Panc1 (cell line): Measurements from ENCODE around the gene CORO1C. TPM values are rescaled to one million over a fixed set of nuclear protein-coding genes. Genes with fewer than 3 reads are reported as not detected.
"Not testable (repeated sequence)": the region's sequence is repeated elsewhere in the genome, so short reads cannot be mapped to it uniquely, and the experiment has no call there.

Experiments used
- ATAC-seq: fragments of 200-7000 bp; cut with Tn5 transposase; 2 replicates; pipeline ENCODE4 v1.9.1; 2020; ENCODE audit warnings: mild to moderate bottlenecking, moderate library complexity
- BruUV-seq: library from RNA; stranded (reverse); fragments of 400-500 nt; replicated peaks from 2 replicates; lab custom pipeline; 2021; lab: Mats Ljungman, UMichigan
- CTCF ChIA-PET: fragments of 300-600 bp; sonication (Branson Sonifier 250); formaldehyde crosslinking; loops from one replicate; lab custom pipeline; 2022; ENCODE audit warnings: antibody characterized with exemption; lab: Charles Lee
- POLR2A ChIA-PET: fragments of 300-600 bp; sonication (Branson Sonifier 250); formaldehyde crosslinking; loops from one replicate; lab custom pipeline; 2022; ENCODE audit warnings: antibody characterized with exemption; lab: Charles Lee
- DNase-seq: peaks from one replicate; pipeline ENCODE4 v3.0.0-alpha.2; 2010; ENCODE audit warnings: low read depth, low spot score
- H3K27ac ChIP-seq: 2 replicates; pipeline ENCODE4 v1.5.1; 2011; ENCODE audit warnings: mild to moderate bottlenecking, low read length, inconsistent platforms
- H3K27me3 ChIP-seq: fragments of 200-500 bp; sonication (Bioruptor generic); 2 replicates; pipeline ENCODE4 v1.6.0; 2014; ENCODE audit warnings: low read length, inconsistent platforms; ENCODE audit not compliant: control insufficient read depth, insufficient read depth
- H3K36me3 ChIP-seq: fragments of 200-500 bp; sonication (Bioruptor generic); 2 replicates; pipeline ENCODE4 v1.5.1; 2014; ENCODE audit warnings: inconsistent platforms, mild to moderate bottlenecking, low read length, moderate library complexity; ENCODE audit not compliant: control insufficient read depth, insufficient read depth
- H3K4me1 ChIP-seq: 2 replicates; pipeline ENCODE4 v1.5.1; 2011; ENCODE audit warnings: inconsistent platforms, mild to moderate bottlenecking, low read length, moderate library complexity; ENCODE audit not compliant: control insufficient read depth, insufficient read depth
- H3K4me3 ChIP-seq, 2 experiments: 2 replicates each; pipeline ENCODE4 v1.5.1; 2011 to 2012; ENCODE audit warnings: low read depth in 2 of 2, low read length in 2 of 2, mild to moderate bottlenecking in 2 of 2, inconsistent platforms in 1 of 2, moderate library complexity in 1 of 2
- H3K9me3 ChIP-seq: fragments of 200-500 bp; sonication (Bioruptor generic); 2 replicates; pipeline ENCODE4 v1.5.1; 2014; ENCODE audit warnings: low read depth, mild to moderate bottlenecking, inconsistent platforms, low read length, moderate library complexity; ENCODE audit not compliant: control insufficient read depth, insufficient read depth
- POLR2AphosphoS5 ChIP-seq: IDR thresholded peaks from 2 replicates; pipeline ENCODE4 v1.6.1; 2012; ENCODE audit warnings: mild to moderate bottlenecking, low read depth, low read length, moderate library complexity
- SIN3A ChIP-seq: IDR thresholded peaks from 2 replicates; pipeline ENCODE4 v1.6.1; 2012; ENCODE audit warnings: low read depth, mild to moderate bottlenecking, low read length, moderate library complexity, borderline replicate concordance; ENCODE audit not compliant: insufficient read depth
- TCF7L2 ChIP-seq: IDR thresholded peaks from 2 replicates; pipeline ENCODE4 v1.6.1; 2011; ENCODE audit warnings: mild to moderate bottlenecking, low read depth, low read length, inconsistent platforms
- in situ Hi-C: cut with HindIII; loops from 2 replicates; pipeline ENCODE4 v1.10.0; 2016; ENCODE audit warnings: low sequenced_read_pairs, low pct_unique_long_range_greater_than_20kb
- intact Hi-C: fragments of 100-400 bp; cut with micrococcal nuclease; formaldehyde crosslinking; loops from one replicate; pipeline ENCODE4 v1.10.0; 2022; ENCODE audit not compliant: unreplicated experiment
- total RNA-seq: library from RNA; stranded (reverse); gene quantifications from one replicate; pipeline ENCODE4 v1.2.1, GENCODE V29; 2021; ENCODE audit not compliant: unreplicated experiment
- TF ChIP-seq, protein P1 (sequence below), 2 experiments: IDR thresholded peaks; 2 replicates each; pipeline ENCODE4 v1.6.1; 2011 to 2012; ENCODE audit warnings: low read depth in 2 of 2, control low read depth in 1 of 2, low read length in 1 of 2, mild to moderate bottlenecking in 1 of 2, moderate library complexity in 1 of 2; ENCODE audit not compliant: insufficient read depth in 1 of 2
- TF ChIP-seq, protein P2 (sequence below): fragments of 450-650 bp; IDR thresholded peaks from 2 replicates; pipeline ENCODE4 v1.5.1; 2017; ENCODE audit warnings: mild to moderate bottlenecking

Gene CORO1C
- total RNA-seq, 1 experiment from 2014 or later: 165 TPM

DNA sequence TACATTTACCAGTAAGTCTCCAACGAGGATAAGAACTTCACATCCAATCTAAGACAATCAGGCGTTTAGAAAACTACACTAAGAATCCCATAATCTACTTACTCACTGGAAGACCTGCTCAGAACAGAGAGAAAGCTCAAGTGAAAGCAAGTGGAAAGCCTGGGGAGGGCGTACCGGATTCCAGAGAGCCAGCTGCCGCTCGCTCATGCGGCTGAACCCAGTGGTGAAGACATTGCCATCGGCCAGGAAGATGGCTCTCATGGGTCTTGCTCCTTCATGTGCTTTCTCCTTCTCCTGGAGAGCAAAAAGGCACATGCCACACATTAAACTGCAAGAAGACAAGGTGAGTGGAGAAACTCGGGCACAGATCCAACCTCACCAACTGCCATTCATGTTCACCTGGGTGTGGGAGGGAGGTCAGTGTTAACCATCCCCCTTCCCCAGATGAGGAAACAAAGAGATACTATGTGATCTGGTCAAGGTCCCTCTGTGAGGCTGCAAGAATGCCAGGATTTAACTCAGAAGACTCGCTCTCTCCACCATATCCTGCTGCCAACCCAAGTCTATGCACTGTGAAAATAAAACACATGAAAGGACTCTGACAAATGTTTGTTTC, 74.1 kb downstream of the CORO1C start:
- ChIA-PET CTCF (no interaction called here), POLR2A (no interaction called here)
- Histone ChIP-seq H3K9me3 (no peaks in the 10 kb centered on the region), H3K27ac (no peak overlapping the region), H3K36me3 (peaks cover 14% of the 10 kb centered on the region), H3K4me3 (no peak overlapping the region), H3K4me1 (peaks cover 9% of the 10 kb centered on the region), H3K27me3 (no peaks in the 10 kb centered on the region)
- TF ChIP-seq, protein P1, sequence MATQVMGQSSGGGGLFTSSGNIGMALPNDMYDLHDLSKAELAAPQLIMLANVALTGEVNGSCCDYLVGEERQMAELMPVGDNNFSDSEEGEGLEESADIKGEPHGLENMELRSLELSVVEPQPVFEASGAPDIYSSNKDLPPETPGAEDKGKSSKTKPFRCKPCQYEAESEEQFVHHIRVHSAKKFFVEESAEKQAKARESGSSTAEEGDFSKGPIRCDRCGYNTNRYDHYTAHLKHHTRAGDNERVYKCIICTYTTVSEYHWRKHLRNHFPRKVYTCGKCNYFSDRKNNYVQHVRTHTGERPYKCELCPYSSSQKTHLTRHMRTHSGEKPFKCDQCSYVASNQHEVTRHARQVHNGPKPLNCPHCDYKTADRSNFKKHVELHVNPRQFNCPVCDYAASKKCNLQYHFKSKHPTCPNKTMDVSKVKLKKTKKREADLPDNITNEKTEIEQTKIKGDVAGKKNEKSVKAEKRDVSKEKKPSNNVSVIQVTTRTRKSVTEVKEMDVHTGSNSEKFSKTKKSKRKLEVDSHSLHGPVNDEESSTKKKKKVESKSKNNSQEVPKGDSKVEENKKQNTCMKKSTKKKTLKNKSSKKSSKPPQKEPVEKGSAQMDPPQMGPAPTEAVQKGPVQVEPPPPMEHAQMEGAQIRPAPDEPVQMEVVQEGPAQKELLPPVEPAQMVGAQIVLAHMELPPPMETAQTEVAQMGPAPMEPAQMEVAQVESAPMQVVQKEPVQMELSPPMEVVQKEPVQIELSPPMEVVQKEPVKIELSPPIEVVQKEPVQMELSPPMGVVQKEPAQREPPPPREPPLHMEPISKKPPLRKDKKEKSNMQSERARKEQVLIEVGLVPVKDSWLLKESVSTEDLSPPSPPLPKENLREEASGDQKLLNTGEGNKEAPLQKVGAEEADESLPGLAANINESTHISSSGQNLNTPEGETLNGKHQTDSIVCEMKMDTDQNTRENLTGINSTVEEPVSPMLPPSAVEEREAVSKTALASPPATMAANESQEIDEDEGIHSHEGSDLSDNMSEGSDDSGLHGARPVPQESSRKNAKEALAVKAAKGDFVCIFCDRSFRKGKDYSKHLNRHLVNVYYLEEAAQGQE (IDR thresholded peaks at IDR 0.05; ENCODE audit: insufficient read depth in 1 of 2, low read depth in 2 of 2, low read length in 1 of 2): no peak
- no peak for TF ChIP-seq POLR2AphosphoS5
- TF ChIP-seq TCF7L2: no peak
- no peak for TF ChIP-seq SIN3A
- TF ChIP-seq, protein P2, sequence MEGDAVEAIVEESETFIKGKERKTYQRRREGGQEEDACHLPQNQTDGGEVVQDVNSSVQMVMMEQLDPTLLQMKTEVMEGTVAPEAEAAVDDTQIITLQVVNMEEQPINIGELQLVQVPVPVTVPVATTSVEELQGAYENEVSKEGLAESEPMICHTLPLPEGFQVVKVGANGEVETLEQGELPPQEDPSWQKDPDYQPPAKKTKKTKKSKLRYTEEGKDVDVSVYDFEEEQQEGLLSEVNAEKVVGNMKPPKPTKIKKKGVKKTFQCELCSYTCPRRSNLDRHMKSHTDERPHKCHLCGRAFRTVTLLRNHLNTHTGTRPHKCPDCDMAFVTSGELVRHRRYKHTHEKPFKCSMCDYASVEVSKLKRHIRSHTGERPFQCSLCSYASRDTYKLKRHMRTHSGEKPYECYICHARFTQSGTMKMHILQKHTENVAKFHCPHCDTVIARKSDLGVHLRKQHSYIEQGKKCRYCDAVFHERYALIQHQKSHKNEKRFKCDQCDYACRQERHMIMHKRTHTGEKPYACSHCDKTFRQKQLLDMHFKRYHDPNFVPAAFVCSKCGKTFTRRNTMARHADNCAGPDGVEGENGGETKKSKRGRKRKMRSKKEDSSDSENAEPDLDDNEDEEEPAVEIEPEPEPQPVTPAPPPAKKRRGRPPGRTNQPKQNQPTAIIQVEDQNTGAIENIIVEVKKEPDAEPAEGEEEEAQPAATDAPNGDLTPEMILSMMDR: no peak
- ATAC-seq (no peak), DNase-seq (no peak)
- intact Hi-C loops (no loop called here), in situ Hi-C loops (no loop called here)
- no TSS peak for BruUV-seq

DNA sequence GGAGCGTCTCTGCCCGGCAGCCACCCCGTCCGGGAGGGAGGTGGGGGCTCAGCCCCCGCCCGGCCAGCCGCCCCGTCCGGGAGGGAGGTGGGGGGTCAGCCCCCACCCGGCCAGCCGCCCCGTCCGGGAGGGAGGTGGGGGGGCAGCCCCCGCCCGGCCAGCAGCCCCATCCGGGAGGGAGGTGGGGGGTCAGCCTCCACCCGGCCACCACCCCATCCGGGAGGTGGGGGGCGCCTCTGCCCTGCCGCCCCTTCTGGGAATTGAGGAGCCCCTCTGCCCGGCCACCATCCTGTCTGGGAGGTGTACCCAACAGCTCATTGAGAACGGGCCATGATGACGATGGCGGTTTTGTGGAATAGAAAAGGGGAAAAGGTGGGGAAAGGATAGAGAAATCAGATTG, 75.1 kb downstream of the CORO1C start:
- in situ Hi-C loops, H3K27ac ChIP-seq, H3K27me3 ChIP-seq, DNase-seq, POLR2A ChIA-PET, H3K9me3 ChIP-seq, intact Hi-C loops, H3K4me1 ChIP-seq, CTCF ChIA-PET, BruUV-seq, H3K4me3 ChIP-seq, ATAC-seq: not testable (repeated sequence)
- H3K36me3 ChIP-seq: peaks cover 14% of the 10 kb centered on the region

DNA sequence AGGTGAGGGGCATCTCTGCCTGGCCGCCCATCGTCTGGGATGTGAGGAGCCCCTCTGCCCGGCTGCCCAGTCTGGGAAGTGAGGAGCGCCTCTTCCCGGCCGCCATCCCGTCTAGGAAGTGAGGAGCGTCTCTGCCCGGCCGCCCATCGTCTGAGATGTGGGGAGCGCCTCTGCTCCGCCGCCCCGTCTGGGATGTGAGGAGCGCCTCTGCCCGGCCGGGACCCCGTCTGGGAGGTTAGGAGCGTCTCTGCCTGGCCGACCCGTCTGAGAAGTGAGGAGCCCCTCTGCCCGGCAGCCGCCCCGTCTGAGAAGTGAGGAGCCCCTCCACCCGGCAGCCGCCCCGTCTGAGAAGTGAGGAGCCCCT, 75.5 kb downstream of the CORO1C start:
- in situ Hi-C loops, POLR2A ChIA-PET, CTCF ChIA-PET: not testable (repeated sequence)

DNA sequence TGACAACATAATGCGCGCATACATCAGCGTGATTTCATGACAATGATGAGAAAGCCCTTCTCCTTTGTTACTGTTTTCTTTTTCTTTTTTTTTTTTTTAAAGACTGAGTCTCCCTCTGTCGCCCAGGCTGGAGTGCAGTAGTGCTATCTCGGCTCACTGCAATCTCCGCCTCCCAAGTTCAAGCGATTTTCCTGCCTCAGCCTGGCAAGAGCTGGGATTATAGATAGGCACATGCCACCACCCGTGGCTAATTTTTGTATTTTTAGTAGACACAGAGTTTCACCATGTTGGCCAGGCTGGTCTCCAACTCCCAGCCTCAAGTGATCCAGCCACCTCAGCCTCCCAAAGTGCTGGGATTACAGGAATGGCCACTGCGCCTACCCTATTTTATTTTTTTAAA, 76.7 kb downstream of the CORO1C start:
- H3K27ac ChIP-seq, H3K9me3 ChIP-seq, H3K27me3 ChIP-seq, DNase-seq, POLR2A ChIA-PET, CTCF ChIA-PET, BruUV-seq, ATAC-seq, H3K4me1 ChIP-seq, H3K4me3 ChIP-seq, in situ Hi-C loops, intact Hi-C loops: not testable (repeated sequence)
- peaks cover 12% of the 10 kb centered on the region for H3K36me3 ChIP-seq

More for the DNA sequence above, 75.5 kb downstream of the CORO1C start:
- ATAC-seq, intact Hi-C loops, DNase-seq, H3K27ac ChIP-seq, BruUV-seq, H3K4me1 ChIP-seq, H3K27me3 ChIP-seq, H3K4me3 ChIP-seq, H3K9me3 ChIP-seq: not testable (repeated sequence)
- H3K36me3 ChIP-seq: peaks cover 14% of the 10 kb centered on the region
